ENCODE data around the gene CCDC70. TPM values are rescaled to one million over a fixed set of nuclear protein-coding genes. Genes with fewer than 3 reads are reported as not detected.

Gene CCDC70
- total and polyA plus RNA-seq, 2 of the 8 experiments (the other 6 are each of a cell fraction or from before 2014, with no cell fraction given): not detected

- no peak overlapping the region for H4K91ac ChIP-seq (replicated peaks; ENCODE audit: insufficient read length, low read length)
- no peak overlapping the region for H3K56ac ChIP-seq (replicated peaks; ENCODE audit: insufficient read length, low read depth, low read length)
- H2BK20ac ChIP-seq (ENCODE audit: low read length): no peak overlapping the region
- H3K9ac ChIP-seq (replicated peaks in 1 of 4; ENCODE audit: extremely low read depth in 1 of 4, low read depth in 3 of 4, low read length in 3 of 4): no peak overlapping the region
- no peak overlapping the region for H3K14ac ChIP-seq (ENCODE audit: insufficient read length)
- no peak overlapping the region for H4K5ac ChIP-seq (ENCODE audit: insufficient read length, low read depth, low read length)
- H3K4me2 ChIP-seq (ENCODE audit: insufficient read depth in 1 of 2, low read depth in 2 of 2, low read length in 2 of 2): no peak overlapping the region
- no peaks in the 10 kb centered on the region for H3K79me2 ChIP-seq (ENCODE audit: control insufficient read depth in 1 of 2, insufficient read depth in 2 of 2, low read length in 2 of 2)
- no peaks in the 10 kb centered on the region for H3K9me3 ChIP-seq (ENCODE audit: insufficient read depth in 2 of 2, low read depth in 1 of 2, low read length in 1 of 2)
- WGBS, 2 experiments (ENCODE audit: extremely low coverage in 1 of 2, insufficient coverage in 1 of 2, insufficient read length in 1 of 2, insufficient replicate concordance in 2 of 2, low coverage in 1 of 2, low lambda C conversion rate in 2 of 2, missing lambda C conversion rate in 1 of 2): 88% methylated on average over 2 of the region's 2 CpGs; no CpG with 5 or more reads in 1 of the 2 experiments
- peaks cover 0 to 13% (median 6%) of the 10 kb centered on the region in 4 experiments; a peak in 5 of 7 replicates for H3K4me1 ChIP-seq (replicated peaks in 1 of 4; ENCODE audit: control insufficient read depth in 3 of 4, insufficient read depth in 4 of 4, low read length in 3 of 4)
- TF ChIP-seq, protein P1, sequence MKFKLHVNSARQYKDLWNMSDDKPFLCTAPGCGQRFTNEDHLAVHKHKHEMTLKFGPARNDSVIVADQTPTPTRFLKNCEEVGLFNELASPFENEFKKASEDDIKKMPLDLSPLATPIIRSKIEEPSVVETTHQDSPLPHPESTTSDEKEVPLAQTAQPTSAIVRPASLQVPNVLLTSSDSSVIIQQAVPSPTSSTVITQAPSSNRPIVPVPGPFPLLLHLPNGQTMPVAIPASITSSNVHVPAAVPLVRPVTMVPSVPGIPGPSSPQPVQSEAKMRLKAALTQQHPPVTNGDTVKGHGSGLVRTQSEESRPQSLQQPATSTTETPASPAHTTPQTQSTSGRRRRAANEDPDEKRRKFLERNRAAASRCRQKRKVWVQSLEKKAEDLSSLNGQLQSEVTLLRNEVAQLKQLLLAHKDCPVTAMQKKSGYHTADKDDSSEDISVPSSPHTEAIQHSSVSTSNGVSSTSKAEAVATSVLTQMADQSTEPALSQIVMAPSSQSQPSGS (IDR thresholded peaks at IDR 0.05; ENCODE audit: low read length): no peak
- no peak for TF ChIP-seq MAX (IDR thresholded peaks at IDR 0.05)
- H3K79me1 ChIP-seq (ENCODE audit: low read depth, low read length): no peaks in the 10 kb centered on the region
- no peaks in the 10 kb centered on the region for H3K36me3 ChIP-seq (ENCODE audit: control insufficient read depth in 2 of 4, insufficient read depth in 4 of 4, low read length in 3 of 4)
- no peak overlapping the region for H3K4ac ChIP-seq (replicated peaks; ENCODE audit: insufficient read length, low read depth, low read length)
- H4K20me1 ChIP-seq (replicated peaks in 1 of 2; ENCODE audit: control insufficient read depth in 1 of 2, insufficient read depth in 2 of 2, low read length in 2 of 2): no peaks in the 10 kb centered on the region
- no peak overlapping the region for H3K27ac ChIP-seq (ENCODE audit: low read depth, low read length)
- peaks cover 0 to 3% (median 1%) of the 10 kb centered on the region in 4 experiments; a peak in 2 of 7 replicates for H3K27me3 ChIP-seq (replicated peaks in 1 of 4; ENCODE audit: control insufficient read depth in 3 of 4, extremely low read depth in 1 of 4, insufficient read depth in 3 of 4, low read length in 3 of 4)
- ChIA-PET CTCF (ENCODE audit: partially characterized antibody) (interaction anchor here (1.1 to 11.2 kb wide), 6 partner anchors 9 to 387 kb away, joined by 3 to 98 read pairs (median 5); partner anchors contain the start of gene TMEM272), POLR2A (ENCODE audit: partially characterized antibody) (interaction anchor here (1.1 kb wide), 1 partner anchor 369 kb away, joined by 3 read pairs; the partner anchor contains the start of gene INTS6)
- H3K18ac ChIP-seq (ENCODE audit: extremely low read depth, low read length): no peak overlapping the region
- no peak overlapping the region for H3K23ac ChIP-seq (ENCODE audit: insufficient read length)
- H2BK15ac ChIP-seq (ENCODE audit: low read length): no peak overlapping the region
- H4K8ac ChIP-seq (ENCODE audit: extremely low read depth, insufficient read depth, low read length): no peak overlapping the region
- no peak overlapping the region for H3K4me3 ChIP-seq (ENCODE audit: extremely low read depth in 1 of 4, insufficient read depth in 2 of 4, low read depth in 3 of 4, low read length in 4 of 4)
- H2BK120ac ChIP-seq (replicated peaks; ENCODE audit: low read depth, low read length): no peak overlapping the region
- H3K23me2 ChIP-seq (ENCODE audit: low read depth, low read length): no peaks in the 10 kb centered on the region
- H2AFZ ChIP-seq (ENCODE audit: low read length): no peak overlapping the region
- no peak overlapping the region for H2BK12ac ChIP-seq (ENCODE audit: low read depth, low read length)
- DNase-seq (ENCODE audit: low read depth in 1 of 2, low spot score in 2 of 2) (no peak), FAIRE-seq (no peak)
- H2AK5ac ChIP-seq (ENCODE audit: low read depth, low read length): no peak overlapping the region
- no peak overlapping the region for H2BK5ac ChIP-seq (ENCODE audit: low read depth, low read length)
These were observed 40.2 kb upstream of the CCDC70 start for GRCh38 chr13:51821606-51822005.

Measured in H1 (cell line).